ENCODE results near the gene TMPRSS7.

DNA sequence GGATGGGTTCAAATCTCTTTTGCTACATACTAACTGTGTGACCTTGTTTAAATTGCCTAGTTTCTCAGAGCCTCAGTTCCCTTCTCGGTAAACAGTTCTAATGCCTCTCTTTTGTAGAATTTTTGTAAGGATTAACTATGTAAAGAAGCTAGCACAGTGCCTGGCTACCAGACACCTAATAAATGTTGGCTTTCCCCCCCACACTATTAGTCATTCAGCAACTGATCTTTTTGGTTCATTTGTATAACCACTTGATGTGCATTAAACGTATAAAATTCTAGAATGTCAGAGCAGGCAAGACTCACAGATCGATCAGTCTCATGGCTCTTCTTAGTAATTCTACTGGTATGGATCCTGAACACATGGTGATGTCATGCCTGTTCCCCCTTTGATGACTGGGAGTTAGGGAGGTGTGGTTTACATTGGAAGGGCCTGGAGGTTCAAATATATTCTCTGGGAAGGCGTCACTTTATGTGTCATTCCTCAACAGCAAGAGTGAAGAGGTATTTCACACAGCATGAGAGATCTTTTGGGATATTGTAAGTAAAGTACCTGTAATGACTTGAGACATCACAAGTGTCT lies 29.4 kb upstream of the TMPRSS7 start:
- TF ChIP-seq, protein P1, sequence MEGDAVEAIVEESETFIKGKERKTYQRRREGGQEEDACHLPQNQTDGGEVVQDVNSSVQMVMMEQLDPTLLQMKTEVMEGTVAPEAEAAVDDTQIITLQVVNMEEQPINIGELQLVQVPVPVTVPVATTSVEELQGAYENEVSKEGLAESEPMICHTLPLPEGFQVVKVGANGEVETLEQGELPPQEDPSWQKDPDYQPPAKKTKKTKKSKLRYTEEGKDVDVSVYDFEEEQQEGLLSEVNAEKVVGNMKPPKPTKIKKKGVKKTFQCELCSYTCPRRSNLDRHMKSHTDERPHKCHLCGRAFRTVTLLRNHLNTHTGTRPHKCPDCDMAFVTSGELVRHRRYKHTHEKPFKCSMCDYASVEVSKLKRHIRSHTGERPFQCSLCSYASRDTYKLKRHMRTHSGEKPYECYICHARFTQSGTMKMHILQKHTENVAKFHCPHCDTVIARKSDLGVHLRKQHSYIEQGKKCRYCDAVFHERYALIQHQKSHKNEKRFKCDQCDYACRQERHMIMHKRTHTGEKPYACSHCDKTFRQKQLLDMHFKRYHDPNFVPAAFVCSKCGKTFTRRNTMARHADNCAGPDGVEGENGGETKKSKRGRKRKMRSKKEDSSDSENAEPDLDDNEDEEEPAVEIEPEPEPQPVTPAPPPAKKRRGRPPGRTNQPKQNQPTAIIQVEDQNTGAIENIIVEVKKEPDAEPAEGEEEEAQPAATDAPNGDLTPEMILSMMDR (IDR thresholded peaks at IDR 0.05), result no peak
- no peak for TF ChIP-seq POLR2A (IDR thresholded peaks at IDR 0.05)
